Endothelial cell of umbilical vein (primary cell): Measurements from ENCODE around the gene IGFBP2.

Experiments
- CTCF ChIP-seq, 2 donors: IDR thresholded peaks; 1 replicate in 1 of 2; 2 replicates in 1 of 2; pipeline ENCODE4 v1.5.1; 2011; ENCODE audit warnings: low read length in 2 of 2, mild to moderate bottlenecking in 2 of 2, moderate library complexity in 2 of 2, control low read depth in 1 of 2, inconsistent platforms in 1 of 2, low read depth in 1 of 2; ENCODE audit not compliant: insufficient read depth in 1 of 2; ENCODE audit errors: extremely low read depth in 1 of 2
- MAX ChIP-seq: IDR thresholded peaks from 2 replicates; pipeline ENCODE4 v1.6.1; 2011; ENCODE audit not compliant: insufficient read depth, insufficient read length
- POLR2AphosphoS5 ChIP-seq: IDR thresholded peaks from 2 replicates; pipeline ENCODE4 v1.6.1; 2012; ENCODE audit warnings: low read depth, mild to moderate bottlenecking, control low read depth, low read length, moderate library complexity; ENCODE audit not compliant: insufficient read depth

- TF ChIP-seq CTCF (IDR thresholded peaks at IDR 0.05; ENCODE audit: extremely low read depth in 1 of 2, insufficient read depth in 1 of 2, low read depth in 1 of 2, low read length in 2 of 2) (no peak), POLR2AphosphoS5 (no peak), MAX (no peak)
Measured at GRCh38 chr2:216657980-216658379, 24.8 kb downstream of the IGFBP2 start.
